Cardiac muscle cell (in vitro differentiated cells and primary cell): ENCODE results near the gene NIPA2. TPM values are rescaled to one million over a fixed set of nuclear protein-coding genes. Genes with fewer than 3 reads are reported as not detected.

Experiments used
- DNase-seq, 2 donors: peaks; one replicate each; pipeline versions ENCODE4 v3.0.0 to v3.0.0-alpha.2; 2010 to 2017; ENCODE audit warnings: low read depth in 1 of 2, low spot score in 1 of 2
- H3K27ac ChIP-seq: fragments of 200-600 bp; sonication (generic); 2 replicates; pipeline ENCODE4 v1.5.1; 2016
- H3K27me3 ChIP-seq: fragments of 200-600 bp; sonication (generic); 2 replicates; pipeline ENCODE4 v1.6.0; 2016; ENCODE audit warnings: control low read depth
- H3K36me3 ChIP-seq: fragments of 200-600 bp; sonication (generic); 2 replicates; pipeline ENCODE4 v1.5.1; 2016; ENCODE audit warnings: control low read depth
- H3K4me1 ChIP-seq: fragments of 200-600 bp; sonication (generic); 2 replicates; pipeline ENCODE4 v1.8.1; 2017; ENCODE audit warnings: low read depth, mild to moderate bottlenecking, mixed run types
- H3K4me3 ChIP-seq: fragments of 200-600 bp; sonication (generic); 2 replicates; pipeline ENCODE4 v1.5.1; 2016; ENCODE audit warnings: mild to moderate bottlenecking
- H3K9me3 ChIP-seq: fragments of 200-600 bp; sonication (generic); 2 replicates; pipeline ENCODE4 v1.5.1; 2017; ENCODE audit warnings: low read depth, mild to moderate bottlenecking, control low read depth
- CTCF ChIP-seq: IDR thresholded peaks from 2 replicates; pipeline ENCODE4 v1.5.1; 2012; ENCODE audit warnings: low read depth, mild to moderate bottlenecking, low read length
- polyA plus RNA-seq: library from polyadenylated mRNA; unstranded; fragments of >200 nt; fragmentation: Nextera tagmentation; extraction: Ambion mirVana; gene quantifications from 2 replicates; pipeline ENCODE4 v1.2.1, GENCODE V29; 2016
- total RNA-seq: library from RNA; depleted of rRNA; stranded (reverse); fragments of >200 nt; gene quantifications from 2 replicates; pipeline ENCODE4 v1.2.3, GENCODE V29; 2016

Gene NIPA2
- total and polyA plus RNA-seq, 2 experiments from 2014 or later, result 58.0 to 80.7 TPM

GRCh38 chr15:22893081-22893480 is 54.6 kb downstream of the NIPA2 start:
- no peak for TF ChIP-seq CTCF
- Histone ChIP-seq H3K9me3 (no peaks in the 10 kb centered on the region), H3K27me3 (no peaks in the 10 kb centered on the region), H3K27ac (peak overlapping the region; percentile 25), H3K4me3 (no peak overlapping the region), H3K4me1 (peaks cover 8% of the 10 kb centered on the region), H3K36me3 (no peaks in the 10 kb centered on the region)
- no peak for DNase-seq

DNA sequence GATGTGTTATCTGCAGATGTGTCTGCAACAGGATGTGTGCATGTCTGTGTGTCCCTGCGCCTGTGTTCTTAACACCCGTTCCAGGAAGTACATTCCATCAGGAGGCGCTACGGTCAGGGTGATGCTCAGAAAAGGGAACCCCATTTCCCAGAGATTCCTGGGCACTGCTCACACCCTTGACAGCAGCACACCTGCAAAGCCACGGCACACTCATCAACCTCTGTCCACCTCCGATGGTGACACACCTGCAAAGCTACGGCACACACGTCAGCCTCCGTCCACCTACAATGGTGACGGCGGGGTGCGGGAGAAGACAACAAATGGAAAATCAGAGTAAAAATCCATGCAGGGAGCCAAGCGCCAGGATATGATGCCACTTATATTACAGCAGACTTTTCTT is 55.4 kb downstream of the NIPA2 start:
- Histone ChIP-seq H3K36me3 (no peaks in the 10 kb centered on the region), H3K4me1 (peaks cover 8% of the 10 kb centered on the region), H3K27ac (no peak overlapping the region), H3K27me3 (no peaks in the 10 kb centered on the region), H3K9me3 (no peaks in the 10 kb centered on the region), H3K4me3 (no peak overlapping the region)
- TF ChIP-seq CTCF, result no peak
- no peak for DNase-seq

DNA sequence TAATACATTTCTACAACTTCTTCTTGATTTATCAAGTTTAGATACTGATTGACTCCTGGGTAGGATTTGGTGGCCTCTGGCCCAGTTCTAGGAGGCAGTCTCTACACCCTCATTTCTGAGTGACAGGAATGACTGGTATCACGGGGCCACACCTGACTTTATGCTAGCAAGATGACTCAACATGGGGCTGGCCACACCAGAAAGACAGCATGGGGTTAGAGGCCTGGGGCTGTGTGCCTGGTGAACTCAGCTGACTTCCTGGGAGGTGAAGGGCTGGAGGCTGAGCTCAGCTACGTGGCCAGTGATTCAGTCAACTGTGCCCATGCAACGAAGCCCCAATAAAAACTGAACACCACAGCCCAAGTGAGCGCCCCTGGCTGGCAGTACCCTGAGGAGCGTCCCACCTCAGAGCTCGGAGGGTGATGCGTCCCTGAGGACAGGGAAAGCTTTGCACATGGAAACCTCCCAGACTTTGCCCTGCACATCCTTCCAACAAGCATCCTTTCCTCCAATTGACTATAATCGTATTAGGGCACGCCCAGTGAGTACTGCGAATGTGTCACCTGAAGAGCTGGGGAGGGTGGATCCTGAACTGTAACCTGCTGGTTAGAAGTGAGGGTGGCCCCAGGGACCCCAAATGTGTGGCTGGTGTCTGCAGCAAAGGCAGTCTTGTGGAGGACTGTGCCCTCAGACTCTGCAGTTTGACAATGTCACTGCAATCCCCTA is 57.2 kb downstream of the NIPA2 start:
- Histone ChIP-seq H3K4me1 (peaks cover 8% of the 10 kb centered on the region), H3K27me3 (no peaks in the 10 kb centered on the region), H3K36me3 (peaks cover 1% of the 10 kb centered on the region), H3K4me3 (no peak overlapping the region), H3K27ac (no peak overlapping the region), H3K9me3 (no peaks in the 10 kb centered on the region)
- no peak for DNase-seq
- TF ChIP-seq CTCF, result no peak

DNA sequence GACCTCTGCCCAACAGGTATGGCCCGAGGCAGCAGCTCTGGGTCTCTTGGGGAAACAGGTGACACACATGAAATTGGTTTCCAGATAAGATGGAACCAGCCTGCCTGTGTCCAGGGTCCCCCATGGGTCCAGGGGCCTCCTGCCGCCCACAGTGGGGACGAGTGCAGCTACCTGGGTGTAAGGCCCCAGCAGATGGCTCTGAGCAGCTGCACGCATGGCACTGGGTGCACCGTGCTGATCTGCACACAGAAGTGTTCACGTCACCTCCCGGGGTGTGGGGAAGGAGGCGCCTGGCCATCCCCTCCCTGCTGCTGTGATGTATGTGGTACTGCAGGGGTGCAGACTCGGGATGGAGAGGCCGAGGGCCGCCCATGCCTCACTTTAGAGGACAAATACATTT is 63.6 kb downstream of the NIPA2 start:
- Histone ChIP-seq H3K36me3 (peaks cover 14% of the 10 kb centered on the region), H3K4me3 (no peak overlapping the region), H3K9me3 (no peaks in the 10 kb centered on the region), H3K27me3 (no peaks in the 10 kb centered on the region), H3K27ac (no peak overlapping the region), H3K4me1 (no peaks in the 10 kb centered on the region)
- no peak for TF ChIP-seq CTCF
- DNase-seq, result no peak

GRCh38 chr15:22902578-22902977 is 64.1 kb downstream of the NIPA2 start:
- no peaks in the 10 kb centered on the region for H3K4me1 ChIP-seq
- no peak overlapping the region for H3K4me3 ChIP-seq
- H3K27me3 ChIP-seq, result no peaks in the 10 kb centered on the region
- no peak overlapping the region for H3K27ac ChIP-seq
- peaks cover 14% of the 10 kb centered on the region for H3K36me3 ChIP-seq
- no peak for DNase-seq
- no peaks in the 10 kb centered on the region for H3K9me3 ChIP-seq
- no peak for TF ChIP-seq CTCF

DNA sequence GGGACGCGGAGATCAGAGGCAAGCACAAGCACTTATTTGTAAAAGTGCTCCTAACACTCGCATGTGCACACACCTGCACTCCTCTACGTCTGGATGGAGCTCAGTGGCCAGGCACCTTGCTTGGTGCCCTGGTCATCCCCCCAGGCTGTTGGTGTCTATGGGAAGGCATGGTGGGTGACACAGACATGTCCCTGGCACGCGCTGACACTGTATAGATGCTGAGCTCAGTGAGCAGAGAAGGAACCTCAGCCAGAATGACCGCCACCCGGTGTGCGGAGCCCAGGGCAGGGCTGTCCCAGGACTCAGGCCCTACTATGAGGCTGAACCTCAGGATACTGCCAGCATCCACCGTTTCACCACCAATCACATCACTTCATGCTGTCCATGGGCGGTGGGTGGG is 64.5 kb downstream of the NIPA2 start:
- H3K27me3 ChIP-seq, result no peaks in the 10 kb centered on the region
- DNase-seq, result no peak
- no peak overlapping the region for H3K27ac ChIP-seq
- H3K9me3 ChIP-seq, result no peaks in the 10 kb centered on the region
- no peak for TF ChIP-seq CTCF
- no peaks in the 10 kb centered on the region for H3K4me1 ChIP-seq
- no peak overlapping the region for H3K4me3 ChIP-seq
- peaks cover 14% of the 10 kb centered on the region for H3K36me3 ChIP-seq
